ENCODE results near the gene HMGA1.

GRCh38 chr6:34232901-34233300 is 3.8 kb upstream of the HMGA1 start:
- no peak for TF ChIP-seq CTCF (IDR thresholded peaks at IDR 0.05)
- TF ChIP-seq POLR2A (IDR thresholded peaks at IDR 0.05): no peak
- TF ChIP-seq EP300 (IDR thresholded peaks at IDR 0.05): no peak
- TF ChIP-seq POLR2AphosphoS5 (IDR thresholded peaks at IDR 0.05): no peak

All from sigmoid colon (tissue), 4 donors.